Skeletal muscle satellite cell (primary cell): ENCODE measurements around the gene MFNG.

Experiments
- H3K27me3 ChIP-seq: 2 replicates; pipeline ENCODE4 v1.7.0; 2013; ENCODE audit warnings: low read length; ENCODE audit not compliant: control insufficient read depth, insufficient read depth
- H3K36me3 ChIP-seq: 2 replicates; pipeline ENCODE4 v1.7.0; 2013; ENCODE audit warnings: mild to moderate bottlenecking, control low read depth, low read length; ENCODE audit not compliant: insufficient read depth
- H3K4me1 ChIP-seq: 2 replicates; pipeline ENCODE4 v1.7.0; 2013; ENCODE audit warnings: low read length; ENCODE audit not compliant: control insufficient read depth, insufficient read depth
- H3K4me2 ChIP-seq: 2 replicates; pipeline ENCODE4 v1.7.0; 2013; ENCODE audit warnings: mild to moderate bottlenecking, low read length
- H3K4me3 ChIP-seq: 2 replicates; pipeline ENCODE4 v1.7.0; 2013; ENCODE audit warnings: low read length
- H3K9ac ChIP-seq: 2 replicates; pipeline ENCODE4 v1.7.0; 2013; ENCODE audit warnings: mild to moderate bottlenecking, low read depth, low read length, moderate library complexity
- H3K9me3 ChIP-seq: replicated peaks from 2 replicates; pipeline ENCODE4 v1.7.0; 2013; ENCODE audit warnings: mild to moderate bottlenecking, control low read depth, low read length

The MFNG gene

DNA sequence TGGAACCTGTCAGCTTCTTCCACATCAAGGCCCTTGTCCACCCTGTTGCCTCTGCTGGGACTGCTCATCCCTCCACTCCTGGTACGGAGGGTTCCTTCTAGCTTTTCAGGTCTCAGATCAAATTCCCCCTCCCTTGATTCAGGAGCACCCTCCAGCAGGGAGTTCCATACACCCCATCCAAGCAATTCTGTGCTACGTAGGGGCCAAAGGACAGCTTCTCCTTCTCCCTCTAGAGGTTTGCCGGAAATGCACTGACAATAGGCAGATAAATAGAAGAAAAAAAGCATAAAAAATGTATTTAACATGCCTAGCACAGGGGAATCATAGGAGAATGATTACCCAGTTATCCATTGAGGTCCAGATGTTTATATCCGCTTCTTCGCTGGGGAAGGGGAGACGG lies 36.3 kb upstream of the MFNG start:
- no peak overlapping the region for H3K4me2 ChIP-seq
- no peaks in the 10 kb centered on the region for H3K9me3 ChIP-seq
- no peak overlapping the region for H3K4me3 ChIP-seq
- H3K36me3 ChIP-seq: no peaks in the 10 kb centered on the region
- no peaks in the 10 kb centered on the region for H3K27me3 ChIP-seq
- H3K9ac ChIP-seq: no peak overlapping the region
- peaks cover 36% of the 10 kb centered on the region for H3K4me1 ChIP-seq

DNA sequence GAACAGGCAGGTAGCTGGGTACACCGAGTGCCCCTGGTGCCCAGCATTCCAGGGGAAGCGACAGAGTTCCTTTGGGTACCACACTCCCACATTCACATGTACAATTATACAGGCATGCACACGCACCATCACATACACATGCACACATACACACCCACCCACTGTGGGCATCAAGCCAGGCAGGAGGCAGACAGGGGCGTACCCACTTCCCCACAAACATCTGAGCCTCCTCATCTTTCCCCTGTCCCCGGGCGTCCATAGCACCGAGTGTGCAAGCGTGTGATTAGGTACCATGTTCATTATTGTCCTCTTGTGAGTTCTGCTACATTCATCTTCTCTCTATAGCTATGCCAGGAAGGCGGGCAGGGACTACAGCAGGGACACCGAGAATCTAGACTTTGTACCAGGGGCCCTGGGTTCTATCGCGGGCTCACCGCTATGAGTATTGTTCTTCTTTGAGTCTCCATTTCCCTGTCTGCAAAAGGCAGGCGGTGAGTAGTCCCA lies 35.1 kb upstream of the MFNG start:
- Histone ChIP-seq H3K4me3 (no peak overlapping the region), H3K9ac (no peak overlapping the region), H3K27me3 (no peaks in the 10 kb centered on the region), H3K4me2 (no peak overlapping the region), H3K4me1 (peaks cover 30% of the 10 kb centered on the region), H3K9me3 (no peaks in the 10 kb centered on the region), H3K36me3 (peaks cover 3% of the 10 kb centered on the region)

DNA sequence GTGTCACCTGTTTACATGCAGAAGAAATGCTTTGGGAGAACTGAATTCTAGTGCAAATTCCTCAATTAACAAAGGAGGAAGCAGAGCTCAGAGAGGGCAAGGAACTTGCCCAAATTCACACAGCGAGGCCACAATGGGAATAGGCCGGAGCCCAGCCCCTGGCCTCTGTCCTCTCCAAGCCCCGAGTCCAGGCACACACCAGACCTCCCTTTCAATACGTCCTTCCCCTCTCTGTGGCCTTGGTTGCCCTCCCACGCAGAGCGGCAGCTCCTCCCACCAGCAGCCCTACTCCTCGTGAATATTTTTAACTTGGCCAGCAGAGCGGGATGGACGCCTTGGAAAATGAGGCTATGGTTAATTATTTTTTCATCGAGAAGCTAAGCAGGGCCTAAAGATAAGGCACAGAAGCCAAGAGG lies 34.6 kb upstream of the MFNG start:
- Histone ChIP-seq H3K4me3 (no peak overlapping the region), H3K9ac (no peak overlapping the region), H3K36me3 (peaks cover 7% of the 10 kb centered on the region), H3K27me3 (no peaks in the 10 kb centered on the region), H3K9me3 (no peaks in the 10 kb centered on the region), H3K4me2 (no peak overlapping the region), H3K4me1 (peaks cover 25% of the 10 kb centered on the region)

GRCh38 chr22:37519268-37520195 lies 33.3 kb upstream of the MFNG start, which contains the start of gene CARD10:
Gene CARD10, minus strand, starts transcription at chr22:37519415. Its CDS starts 215 bp downstream, at chr22:37519200.
- Histone ChIP-seq H3K27me3 (no peaks in the 10 kb centered on the region), H3K4me1 (peaks cover 17% of the 10 kb centered on the region), H3K9ac (peak within 1 kb of the TSS; percentile 82), H3K4me2 (peak within 1 kb of the TSS; percentile 83), H3K9me3 (no peaks in the 10 kb centered on the region), H3K36me3 (peaks cover 17% of the 10 kb centered on the region), H3K4me3 (peak within 1 kb of the TSS; percentile 85)

DNA sequence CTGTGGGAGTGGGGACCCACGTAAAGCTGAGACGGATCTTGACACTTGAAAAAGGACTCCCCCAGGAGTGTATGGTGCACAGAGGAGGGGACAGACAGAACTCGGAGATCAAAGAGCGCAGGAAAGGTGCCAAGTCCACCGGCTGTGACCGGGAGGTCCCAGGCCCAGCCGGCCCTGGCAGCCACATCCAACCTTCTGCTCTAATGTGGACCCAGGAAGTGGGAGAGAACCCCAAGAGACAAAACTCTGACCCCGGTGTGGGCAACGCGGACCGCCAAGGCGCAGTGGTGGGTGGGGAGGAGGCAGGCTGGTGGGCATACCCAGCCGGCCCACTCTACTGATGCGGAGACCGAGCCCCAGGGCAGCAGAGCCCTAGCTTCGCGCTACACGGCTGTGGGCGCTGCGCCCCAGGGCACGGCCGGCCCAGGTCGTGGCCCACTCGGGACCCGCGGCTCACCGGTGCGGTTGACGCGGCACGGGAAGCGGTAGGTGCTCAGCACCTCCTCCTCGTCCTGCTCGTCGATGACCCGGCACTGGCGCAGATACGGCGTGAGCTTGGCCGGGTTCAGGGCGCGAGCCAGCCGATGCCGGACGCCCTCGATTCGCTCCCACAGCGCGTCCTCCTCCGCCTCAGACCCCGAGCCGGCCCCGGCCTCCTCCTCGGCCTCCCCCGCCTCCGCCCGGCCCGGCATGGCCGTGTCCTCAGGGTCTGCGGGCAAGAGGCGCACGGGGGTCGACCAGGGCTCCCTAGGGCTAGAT lies 32.5 kb upstream of the MFNG start:
- peak overlapping the region; percentile 82 for H3K9ac ChIP-seq
- peaks cover 18% of the 10 kb centered on the region for H3K36me3 ChIP-seq
- H3K4me3 ChIP-seq: peak overlapping the region; percentile 85
- H3K9me3 ChIP-seq: no peaks in the 10 kb centered on the region
- H3K27me3 ChIP-seq: no peaks in the 10 kb centered on the region
- peak overlapping the region; percentile 83 for H3K4me2 ChIP-seq
- peaks cover 17% of the 10 kb centered on the region for H3K4me1 ChIP-seq

DNA sequence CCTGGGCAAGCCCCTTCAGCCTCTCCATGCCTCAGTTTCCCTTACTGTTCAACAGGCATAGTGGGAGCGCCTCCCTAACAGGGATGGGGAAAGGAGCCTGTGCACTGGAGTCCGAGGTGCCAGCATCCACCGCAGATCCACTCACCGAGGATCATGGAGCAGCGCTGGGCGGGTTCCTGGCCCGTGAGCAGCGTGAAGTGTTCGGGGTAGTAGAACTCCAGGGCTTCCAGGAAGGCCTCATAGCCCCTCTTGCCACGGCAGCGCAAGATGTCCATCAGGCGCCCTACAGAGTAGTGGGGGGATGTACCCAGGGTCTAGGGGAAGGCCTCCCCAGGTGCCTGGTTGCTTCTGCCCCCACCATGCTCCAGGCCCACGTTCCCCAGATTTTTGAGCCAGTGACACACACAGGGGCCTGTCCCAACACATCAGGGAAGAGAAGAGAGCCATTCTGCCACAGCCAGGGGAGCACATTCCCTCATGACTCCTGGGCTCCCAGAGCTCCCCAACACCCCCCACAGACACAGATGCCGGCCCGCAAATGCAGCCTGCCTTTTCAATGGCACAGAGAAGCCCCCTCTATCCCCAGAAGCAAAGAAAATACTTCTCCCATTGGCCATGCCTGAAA lies 31.8 kb upstream of the MFNG start:
- Histone ChIP-seq H3K4me1 (peaks cover 22% of the 10 kb centered on the region), H3K27me3 (no peaks in the 10 kb centered on the region), H3K9me3 (no peaks in the 10 kb centered on the region), H3K4me3 (peak overlapping the region; percentile 85), H3K4me2 (peak overlapping the region; percentile 83), H3K9ac (peak overlapping the region; percentile 82), H3K36me3 (peaks cover 18% of the 10 kb centered on the region)

DNA sequence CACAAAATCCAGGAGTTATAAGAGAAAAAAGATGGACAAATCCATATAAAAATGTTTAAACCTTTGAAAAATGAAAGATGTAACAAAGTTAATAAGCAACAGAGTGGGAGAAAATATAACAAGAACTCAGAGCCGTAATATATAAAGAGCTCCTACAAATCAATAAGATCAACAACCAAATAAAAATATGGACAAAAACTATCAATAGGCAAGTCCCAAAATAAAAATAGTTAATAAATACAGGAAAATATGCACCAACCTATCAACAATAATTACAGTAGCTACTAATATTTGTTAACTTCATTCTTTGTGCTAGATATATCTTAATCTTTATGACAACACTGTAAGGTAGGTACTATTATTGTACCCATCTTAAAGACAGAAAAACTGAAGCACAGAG lies 30.3 kb upstream of the MFNG start:
- peaks cover 18% of the 10 kb centered on the region for H3K36me3 ChIP-seq

DNA sequence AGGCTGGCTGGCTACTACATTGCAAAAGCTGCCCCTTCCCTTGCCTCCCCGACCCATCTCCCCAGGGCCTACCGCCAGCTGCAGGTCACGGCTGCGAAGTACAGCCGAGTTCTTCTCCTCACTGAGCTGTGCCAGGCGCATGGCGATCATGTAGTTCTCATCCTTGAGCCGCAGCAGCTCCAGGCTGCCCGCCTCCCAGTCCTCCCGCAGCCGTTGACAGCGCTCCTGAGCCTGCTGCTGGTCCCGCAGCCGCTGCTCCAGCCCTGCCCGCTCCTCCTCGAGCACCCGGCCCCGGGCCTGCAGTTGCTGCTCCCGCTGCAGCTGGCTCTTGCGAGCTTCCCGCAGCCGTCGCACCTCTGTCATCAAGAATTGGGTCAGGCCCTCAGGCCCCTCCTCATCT lies 29.7 kb upstream of the MFNG start:
- H3K4me1 ChIP-seq: peaks cover 36% of the 10 kb centered on the region
- no peaks in the 10 kb centered on the region for H3K9me3 ChIP-seq
- no peak overlapping the region for H3K4me3 ChIP-seq
- no peaks in the 10 kb centered on the region for H3K27me3 ChIP-seq
- H3K36me3 ChIP-seq: peaks cover 18% of the 10 kb centered on the region
- no peak overlapping the region for H3K9ac ChIP-seq
- H3K4me2 ChIP-seq: no peak overlapping the region

More for the DNA sequence above, 30.3 kb upstream of the MFNG start:
- Histone ChIP-seq H3K9ac (no peak overlapping the region), H3K4me3 (no peak overlapping the region), H3K4me1 (peaks cover 36% of the 10 kb centered on the region), H3K9me3 (no peaks in the 10 kb centered on the region), H3K4me2 (no peak overlapping the region), H3K27me3 (no peaks in the 10 kb centered on the region)

- Histone ChIP-seq H3K4me1 (peaks cover 34% of the 10 kb centered on the region), H3K4me3 (no peak overlapping the region), H3K27me3 (no peaks in the 10 kb centered on the region), H3K36me3 (peaks cover 18% of the 10 kb centered on the region), H3K9me3 (no peaks in the 10 kb centered on the region), H3K4me2 (no peak overlapping the region), H3K9ac (no peak overlapping the region)
Observed at GRCh38 chr22:37514526-37515051, 28.4 kb upstream of the MFNG start.

GRCh38 chr22:37511395-37512104 lies 25.4 kb upstream of the MFNG start:
- H3K36me3 ChIP-seq: peaks cover 30% of the 10 kb centered on the region
- H3K9me3 ChIP-seq: no peaks in the 10 kb centered on the region
- H3K4me1 ChIP-seq: peaks cover 34% of the 10 kb centered on the region
- H3K4me3 ChIP-seq: peak overlapping the region; percentile 22
- H3K4me2 ChIP-seq: peak overlapping the region; percentile 57
- no peaks in the 10 kb centered on the region for H3K27me3 ChIP-seq
- no peak overlapping the region for H3K9ac ChIP-seq
